WTC11 (cell line): ENCODE results near the gene ITPRIPL1.

Source experiments
- CREB1 ChIP-seq: sonication (generic); formaldehyde crosslinking; IDR thresholded peaks from 2 replicates; pipeline ENCODE4 v1.8.0; 2023; ENCODE audit warnings: mild to moderate bottlenecking, missing genetic modification reagents
- ESRRA ChIP-seq: sonication (generic); formaldehyde crosslinking; IDR thresholded peaks from 2 replicates; pipeline ENCODE4 v1.8.1; 2022; ENCODE audit warnings: mild to moderate bottlenecking, missing genetic modification reagents, borderline replicate concordance
- FOXK1 ChIP-seq: sonication (generic); formaldehyde crosslinking; IDR thresholded peaks from 2 replicates; pipeline ENCODE4 v1.8.0; 2022; ENCODE audit warnings: mild to moderate bottlenecking, moderate library complexity, missing genetic modification reagents
- IRF1 ChIP-seq: sonication (generic); formaldehyde crosslinking; IDR thresholded peaks from 2 replicates; pipeline ENCODE4 v1.8.0; 2023; ENCODE audit warnings: missing genetic modification reagents
- NFYB ChIP-seq: sonication (generic); formaldehyde crosslinking; conservative IDR thresholded peaks from 2 replicates; pipeline ENCODE4 v1.8.0; 2022; ENCODE audit warnings: low read depth, missing genetic modification reagents
- NR3C1 ChIP-seq: sonication (generic); formaldehyde crosslinking; conservative IDR thresholded peaks from 2 replicates; pipeline ENCODE4 v1.8.1; 2023; ENCODE audit warnings: low read depth, mild to moderate bottlenecking, missing genetic modification reagents
- TF ChIP-seq, protein P1 (sequence below): fragments of 200-600 bp; IDR thresholded peaks from 2 replicates; pipeline ENCODE4 v1.8.0; 2022; ENCODE audit warnings: antibody characterized with exemption
- TF ChIP-seq, protein P2 (sequence below): sonication (generic); formaldehyde crosslinking; IDR thresholded peaks from 2 replicates; pipeline ENCODE4 v1.8.0; 2022; ENCODE audit warnings: mild to moderate bottlenecking, missing genetic modification reagents
- TF ChIP-seq, protein P3 (sequence below): sonication (generic); formaldehyde crosslinking; conservative IDR thresholded peaks from 2 replicates; pipeline ENCODE4 v1.8.1; 2022; ENCODE audit warnings: mild to moderate bottlenecking, missing genetic modification reagents
- TF ChIP-seq, protein P4 (sequence below): sonication (generic); formaldehyde crosslinking; IDR thresholded peaks from 2 replicates; pipeline ENCODE4 v1.8.0; 2022; ENCODE audit warnings: mild to moderate bottlenecking, missing genetic modification reagents

GRCh38 chr2:96354492-96354891 lies 29.4 kb downstream of the ITPRIPL1 start:
- no peak for TF ChIP-seq CREB1 (CRISPR knock-in tag)
- TF ChIP-seq NFYB = no peak
- TF ChIP-seq, protein P1, sequence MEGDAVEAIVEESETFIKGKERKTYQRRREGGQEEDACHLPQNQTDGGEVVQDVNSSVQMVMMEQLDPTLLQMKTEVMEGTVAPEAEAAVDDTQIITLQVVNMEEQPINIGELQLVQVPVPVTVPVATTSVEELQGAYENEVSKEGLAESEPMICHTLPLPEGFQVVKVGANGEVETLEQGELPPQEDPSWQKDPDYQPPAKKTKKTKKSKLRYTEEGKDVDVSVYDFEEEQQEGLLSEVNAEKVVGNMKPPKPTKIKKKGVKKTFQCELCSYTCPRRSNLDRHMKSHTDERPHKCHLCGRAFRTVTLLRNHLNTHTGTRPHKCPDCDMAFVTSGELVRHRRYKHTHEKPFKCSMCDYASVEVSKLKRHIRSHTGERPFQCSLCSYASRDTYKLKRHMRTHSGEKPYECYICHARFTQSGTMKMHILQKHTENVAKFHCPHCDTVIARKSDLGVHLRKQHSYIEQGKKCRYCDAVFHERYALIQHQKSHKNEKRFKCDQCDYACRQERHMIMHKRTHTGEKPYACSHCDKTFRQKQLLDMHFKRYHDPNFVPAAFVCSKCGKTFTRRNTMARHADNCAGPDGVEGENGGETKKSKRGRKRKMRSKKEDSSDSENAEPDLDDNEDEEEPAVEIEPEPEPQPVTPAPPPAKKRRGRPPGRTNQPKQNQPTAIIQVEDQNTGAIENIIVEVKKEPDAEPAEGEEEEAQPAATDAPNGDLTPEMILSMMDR = no peak
- TF ChIP-seq IRF1 (CRISPR knock-in tag) = no peak
- TF ChIP-seq, protein P2, sequence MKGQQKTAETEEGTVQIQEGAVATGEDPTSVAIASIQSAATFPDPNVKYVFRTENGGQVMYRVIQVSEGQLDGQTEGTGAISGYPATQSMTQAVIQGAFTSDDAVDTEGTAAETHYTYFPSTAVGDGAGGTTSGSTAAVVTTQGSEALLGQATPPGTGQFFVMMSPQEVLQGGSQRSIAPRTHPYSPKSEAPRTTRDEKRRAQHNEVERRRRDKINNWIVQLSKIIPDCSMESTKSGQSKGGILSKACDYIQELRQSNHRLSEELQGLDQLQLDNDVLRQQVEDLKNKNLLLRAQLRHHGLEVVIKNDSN (CRISPR knock-in tag) = no peak
- TF ChIP-seq, protein P3, sequence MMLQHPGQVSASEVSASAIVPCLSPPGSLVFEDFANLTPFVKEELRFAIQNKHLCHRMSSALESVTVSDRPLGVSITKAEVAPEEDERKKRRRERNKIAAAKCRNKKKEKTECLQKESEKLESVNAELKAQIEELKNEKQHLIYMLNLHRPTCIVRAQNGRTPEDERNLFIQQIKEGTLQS (CRISPR knock-in tag) = no peak
- TF ChIP-seq, protein P4, sequence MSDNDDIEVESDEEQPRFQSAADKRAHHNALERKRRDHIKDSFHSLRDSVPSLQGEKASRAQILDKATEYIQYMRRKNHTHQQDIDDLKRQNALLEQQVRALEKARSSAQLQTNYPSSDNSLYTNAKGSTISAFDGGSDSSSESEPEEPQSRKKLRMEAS (CRISPR knock-in tag) = no peak
- TF ChIP-seq ESRRA (CRISPR knock-in tag) = no peak
- no peak for TF ChIP-seq NR3C1 (CRISPR knock-in tag)
- TF ChIP-seq FOXK1 (CRISPR knock-in tag) = no peak
